ENCODE data around the gene RAPGEF1.

The RAPGEF1 gene

GRCh38 chr9:131623655-131624330, 116.1 kb downstream of the RAPGEF1 start:
- no peak overlapping the region for H2AFZ ChIP-seq (ENCODE audit: low read depth, low read length, severe bottlenecking)
- H3K9me3 ChIP-seq (ENCODE audit: insufficient read depth, low read length): no peaks in the 10 kb centered on the region
- H3F3A ChIP-seq (ENCODE audit: insufficient read depth): no peaks in the 10 kb centered on the region
- H3K27ac ChIP-seq (ENCODE audit: low read depth, low read length): no peak overlapping the region
- H3K79me2 ChIP-seq (ENCODE audit: insufficient read depth, low read length): no peaks in the 10 kb centered on the region
- no peaks in the 10 kb centered on the region for H3K36me3 ChIP-seq (ENCODE audit: low read length)
- H4K20me1 ChIP-seq (ENCODE audit: low read depth, low read length): no peaks in the 10 kb centered on the region
- TF ChIP-seq CTCF (IDR thresholded peaks at IDR 0.05; ENCODE audit: insufficient read depth, low read length, poor library complexity, severe bottlenecking): no peak
- TF ChIP-seq EZH2phosphoT487 (conservative IDR thresholded peaks at IDR 0.05; ENCODE audit: low read length): no peak
- H3K4me3 ChIP-seq (ENCODE audit: insufficient read depth, low read length, poor library complexity, severe bottlenecking): no peak overlapping the region
- no peak overlapping the region for H3K4me2 ChIP-seq (ENCODE audit: low read depth, low read length, poor library complexity, severe bottlenecking)
- no peaks in the 10 kb centered on the region for H3K27me3 ChIP-seq (ENCODE audit: low read length)
- H3K9ac ChIP-seq (ENCODE audit: low read length): no peak overlapping the region
- H3K9me2 ChIP-seq (replicated peaks; ENCODE audit: insufficient read depth, low read length): no peaks in the 10 kb centered on the region

GRCh38 chr9:131622523-131622922, 117.4 kb downstream of the RAPGEF1 start:
- H3K4me2 ChIP-seq (ENCODE audit: low read depth, low read length, poor library complexity, severe bottlenecking): no peak overlapping the region
- no peaks in the 10 kb centered on the region for H3K79me2 ChIP-seq (ENCODE audit: insufficient read depth, low read length)
- H3F3A ChIP-seq (ENCODE audit: insufficient read depth): no peaks in the 10 kb centered on the region
- H3K9me2 ChIP-seq (replicated peaks; ENCODE audit: insufficient read depth, low read length): no peaks in the 10 kb centered on the region
- H3K4me3 ChIP-seq (ENCODE audit: insufficient read depth, low read length, poor library complexity, severe bottlenecking): no peak overlapping the region
- no peaks in the 10 kb centered on the region for H4K20me1 ChIP-seq (ENCODE audit: low read depth, low read length)
- H3K27me3 ChIP-seq (ENCODE audit: low read length): no peaks in the 10 kb centered on the region
- no peaks in the 10 kb centered on the region for H3K9me3 ChIP-seq (ENCODE audit: insufficient read depth, low read length)
- H3K9ac ChIP-seq (ENCODE audit: low read length): no peak overlapping the region
- H3K36me3 ChIP-seq (ENCODE audit: low read length): no peaks in the 10 kb centered on the region
- H3K27ac ChIP-seq (ENCODE audit: low read depth, low read length): no peak overlapping the region
- H2AFZ ChIP-seq (ENCODE audit: low read depth, low read length, severe bottlenecking): no peak overlapping the region
- no peak for TF ChIP-seq CTCF (IDR thresholded peaks at IDR 0.05; ENCODE audit: insufficient read depth, low read length, poor library complexity, severe bottlenecking)
- no peak for TF ChIP-seq EZH2phosphoT487 (conservative IDR thresholded peaks at IDR 0.05; ENCODE audit: low read length)

GRCh38 chr9:131621551-131622358, 118.1 kb downstream of the RAPGEF1 start:
- Histone ChIP-seq H3K4me3 (ENCODE audit: insufficient read depth, low read length, poor library complexity, severe bottlenecking) (no peak overlapping the region), H3K9ac (ENCODE audit: low read length) (no peak overlapping the region), H3K27ac (ENCODE audit: low read depth, low read length) (no peak overlapping the region), H2AFZ (ENCODE audit: low read depth, low read length, severe bottlenecking) (no peak overlapping the region), H3K36me3 (ENCODE audit: low read length) (no peaks in the 10 kb centered on the region), H3K9me3 (ENCODE audit: insufficient read depth, low read length) (no peaks in the 10 kb centered on the region), H4K20me1 (ENCODE audit: low read depth, low read length) (no peaks in the 10 kb centered on the region), H3K4me2 (ENCODE audit: low read depth, low read length, poor library complexity, severe bottlenecking) (no peak overlapping the region), H3F3A (ENCODE audit: insufficient read depth) (no peaks in the 10 kb centered on the region), H3K27me3 (ENCODE audit: low read length) (no peaks in the 10 kb centered on the region), H3K79me2 (ENCODE audit: insufficient read depth, low read length) (no peaks in the 10 kb centered on the region), H3K9me2 (replicated peaks; ENCODE audit: insufficient read depth, low read length) (no peaks in the 10 kb centered on the region)
- TF ChIP-seq CTCF (IDR thresholded peaks at IDR 0.05; ENCODE audit: insufficient read depth, low read length, poor library complexity, severe bottlenecking) (no peak), EZH2phosphoT487 (conservative IDR thresholded peaks at IDR 0.05; ENCODE audit: low read length) (no peak)

Measured in SU-DHL-6 (cell line).